Measurements from ENCODE around the gene GALK2. TPM values are rescaled to one million over a fixed set of nuclear protein-coding genes. Genes with fewer than 3 reads are reported as not detected.
"Not testable (repeated sequence)": the region's sequence is repeated elsewhere in the genome, so short reads cannot be mapped to it uniquely, and the experiment has no call there.

The GALK2 gene
- total RNA-seq, 6 experiments from 2014 or later, result 17.5 to 24.7 (median 21.6) TPM

- H3K9me3 Mint-ChIP-seq, result no peaks in the 10 kb centered on the region
- peaks cover 10% of the 10 kb centered on the region for H3K36me3 Mint-ChIP-seq (ENCODE audit: low read depth)
- DNase-seq, result no peak
- no peak overlapping the region for H3K4me3 Mint-ChIP-seq
- TF ChIP-seq CTCF (IDR thresholded peaks at IDR 0.05), result no peak
- H3K4me1 Mint-ChIP-seq (ENCODE audit: low read depth), result peaks cover 27% of the 10 kb centered on the region
- H3K27ac Mint-ChIP-seq, result peak overlapping the region; percentile 42
- H3K27me3 Mint-ChIP-seq (ENCODE audit: insufficient read depth), result peaks cover 1% of the 10 kb centered on the region; the same call in 1 of the 2 replicates
Measured at GRCh38 chr15:49239105-49239504, 69.1 kb downstream of the GALK2 start.

GRCh38 chr15:49242820-49243219 lies 72.8 kb downstream of the GALK2 start:
- Mint-ChIP-seq H3K4me3 (peak overlapping the region; percentile 52; the same call in 1 of the 2 replicates), H3K27ac (no peak overlapping the region), H3K27me3 (ENCODE audit: insufficient read depth) (no peaks in the 10 kb centered on the region), H3K4me1 (ENCODE audit: low read depth) (peaks cover 30% of the 10 kb centered on the region), H3K9me3 (no peaks in the 10 kb centered on the region), H3K36me3 (ENCODE audit: low read depth) (peaks cover 34% of the 10 kb centered on the region)
- no peak for TF ChIP-seq CTCF (IDR thresholded peaks at IDR 0.05)
- DNase-seq, result peak; percentile 73

GRCh38 chr15:49247556-49248110 lies 77.6 kb downstream of the GALK2 start:
- H3K27me3 Mint-ChIP-seq (ENCODE audit: insufficient read depth), result peaks cover 3% of the 10 kb centered on the region; the same call in 1 of the 2 replicates
- H3K36me3 Mint-ChIP-seq (ENCODE audit: low read depth), result peaks cover 57% of the 10 kb centered on the region
- peaks cover 4% of the 10 kb centered on the region; the same call in 1 of the 2 replicates for H3K9me3 Mint-ChIP-seq
- peak overlapping the region; percentile 57 for H3K27ac Mint-ChIP-seq
- peak; percentile 43 for DNase-seq
- peaks cover 51% of the 10 kb centered on the region for H3K4me1 Mint-ChIP-seq (ENCODE audit: low read depth)
- H3K4me3 Mint-ChIP-seq, result no peak overlapping the region
- no peak for TF ChIP-seq CTCF (IDR thresholded peaks at IDR 0.05)

- H3K4me3 Mint-ChIP-seq, result no peak overlapping the region
- H3K36me3 Mint-ChIP-seq (ENCODE audit: low read depth), result peaks cover 55% of the 10 kb centered on the region
- peak overlapping the region; percentile 57 for H3K27ac Mint-ChIP-seq
- peaks cover 4% of the 10 kb centered on the region; the same call in 1 of the 2 replicates for H3K9me3 Mint-ChIP-seq
- peaks cover 3% of the 10 kb centered on the region; the same call in 1 of the 2 replicates for H3K27me3 Mint-ChIP-seq (ENCODE audit: insufficient read depth)
- no peak for TF ChIP-seq CTCF (IDR thresholded peaks at IDR 0.05)
- peaks cover 51% of the 10 kb centered on the region for H3K4me1 Mint-ChIP-seq (ENCODE audit: low read depth)
- DNase-seq, result no peak
Measured at GRCh38 chr15:49248291-49248690, 78.2 kb downstream of the GALK2 start.

- Mint-ChIP-seq H3K4me1 (ENCODE audit: low read depth) (peaks cover 10% of the 10 kb centered on the region), H3K36me3 (ENCODE audit: low read depth) (peaks cover 4% of the 10 kb centered on the region), H3K27me3 (ENCODE audit: insufficient read depth) (no peaks in the 10 kb centered on the region), H3K4me3 (no peak overlapping the region), H3K9me3 (no peaks in the 10 kb centered on the region), H3K27ac (no peak overlapping the region)
- TF ChIP-seq CTCF (IDR thresholded peaks at IDR 0.05), result no peak
- DNase-seq, result no peak
Measured at GRCh38 chr15:49255966-49256759, 86.1 kb downstream of the GALK2 start.

- peaks cover 17% of the 10 kb centered on the region for H3K4me1 Mint-ChIP-seq (ENCODE audit: low read depth)
- H3K27ac Mint-ChIP-seq; H3K9me3 Mint-ChIP-seq; DNase-seq; H3K4me3 Mint-ChIP-seq; H3K27me3 Mint-ChIP-seq (ENCODE audit: insufficient read depth): not testable (repeated sequence)
- peaks cover 15% of the 10 kb centered on the region for H3K36me3 Mint-ChIP-seq (ENCODE audit: low read depth)
Measured at GRCh38 chr15:49265117-49265516, 95.1 kb downstream of the GALK2 start.
